ENCODE results near the gene CAMTA1. TPM values are rescaled to one million over a fixed set of nuclear protein-coding genes. Genes with fewer than 3 reads are reported as not detected.

CAMTA1 gene
- total RNA-seq, 1 experiment from 2014 or later: 82.2 TPM

DNA sequence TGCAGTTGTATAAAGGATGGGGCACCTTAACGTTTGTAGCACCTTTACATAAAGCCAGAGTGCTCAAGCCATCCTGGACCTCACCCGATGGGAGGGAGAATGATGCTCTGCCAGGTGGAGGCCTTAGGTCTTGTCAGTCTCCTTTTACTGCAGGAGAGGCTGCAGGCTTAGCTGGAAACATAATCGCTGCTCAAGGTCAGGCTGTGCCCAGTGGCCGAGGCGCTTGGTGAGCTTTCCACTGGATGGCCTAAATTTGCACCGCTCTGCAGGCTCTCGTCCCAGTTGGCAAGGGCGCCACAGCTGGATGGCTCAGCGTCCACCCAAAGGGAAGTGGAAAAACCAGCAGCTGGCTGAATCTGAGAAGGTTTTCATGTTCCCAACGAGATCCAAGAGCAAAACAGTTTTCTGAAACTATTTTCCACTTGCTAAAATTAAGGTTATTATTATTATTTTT lies 438.9 kb downstream of the CAMTA1 start:
- ATAC-seq: no peak
- Histone ChIP-seq H3K36me3 (ENCODE audit: control insufficient read depth, insufficient read depth, low read length) (no peaks in the 10 kb centered on the region), H3K27me3 (ENCODE audit: control insufficient read depth, insufficient read depth, low read length) (no peaks in the 10 kb centered on the region), H3K9me3 (ENCODE audit: control insufficient read depth, insufficient read depth, low read depth, low read length) (no peaks in the 10 kb centered on the region), H3K4me1 (ENCODE audit: control insufficient read depth, insufficient read depth, low read length) (peaks cover 3% of the 10 kb centered on the region; the same call in 1 of the 2 replicates), H3K27ac (ENCODE audit: low read length) (no peak overlapping the region), H3K4me3 (ENCODE audit: low read depth in 2 of 2, low read length in 2 of 2) (no peak overlapping the region)
- no peak for DNase-seq (ENCODE audit: low read depth, low spot score)
- ChIA-PET CTCF (no interaction called here), POLR2A (no interaction called here)
- no TSS peak for BruUV-seq (replicated peaks)
- TF ChIP-seq, protein P1, sequence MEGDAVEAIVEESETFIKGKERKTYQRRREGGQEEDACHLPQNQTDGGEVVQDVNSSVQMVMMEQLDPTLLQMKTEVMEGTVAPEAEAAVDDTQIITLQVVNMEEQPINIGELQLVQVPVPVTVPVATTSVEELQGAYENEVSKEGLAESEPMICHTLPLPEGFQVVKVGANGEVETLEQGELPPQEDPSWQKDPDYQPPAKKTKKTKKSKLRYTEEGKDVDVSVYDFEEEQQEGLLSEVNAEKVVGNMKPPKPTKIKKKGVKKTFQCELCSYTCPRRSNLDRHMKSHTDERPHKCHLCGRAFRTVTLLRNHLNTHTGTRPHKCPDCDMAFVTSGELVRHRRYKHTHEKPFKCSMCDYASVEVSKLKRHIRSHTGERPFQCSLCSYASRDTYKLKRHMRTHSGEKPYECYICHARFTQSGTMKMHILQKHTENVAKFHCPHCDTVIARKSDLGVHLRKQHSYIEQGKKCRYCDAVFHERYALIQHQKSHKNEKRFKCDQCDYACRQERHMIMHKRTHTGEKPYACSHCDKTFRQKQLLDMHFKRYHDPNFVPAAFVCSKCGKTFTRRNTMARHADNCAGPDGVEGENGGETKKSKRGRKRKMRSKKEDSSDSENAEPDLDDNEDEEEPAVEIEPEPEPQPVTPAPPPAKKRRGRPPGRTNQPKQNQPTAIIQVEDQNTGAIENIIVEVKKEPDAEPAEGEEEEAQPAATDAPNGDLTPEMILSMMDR (IDR thresholded peaks at IDR 0.05): no peak
- TF ChIP-seq TCF7L2 (IDR thresholded peaks at IDR 0.05; ENCODE audit: low read depth, low read length) (no peak), POLR2AphosphoS5 (IDR thresholded peaks at IDR 0.05; ENCODE audit: low read depth, low read length) (no peak), SIN3A (IDR thresholded peaks at IDR 0.05; ENCODE audit: borderline replicate concordance, insufficient read depth, low read depth, low read length) (no peak)
- TF ChIP-seq, protein P2, sequence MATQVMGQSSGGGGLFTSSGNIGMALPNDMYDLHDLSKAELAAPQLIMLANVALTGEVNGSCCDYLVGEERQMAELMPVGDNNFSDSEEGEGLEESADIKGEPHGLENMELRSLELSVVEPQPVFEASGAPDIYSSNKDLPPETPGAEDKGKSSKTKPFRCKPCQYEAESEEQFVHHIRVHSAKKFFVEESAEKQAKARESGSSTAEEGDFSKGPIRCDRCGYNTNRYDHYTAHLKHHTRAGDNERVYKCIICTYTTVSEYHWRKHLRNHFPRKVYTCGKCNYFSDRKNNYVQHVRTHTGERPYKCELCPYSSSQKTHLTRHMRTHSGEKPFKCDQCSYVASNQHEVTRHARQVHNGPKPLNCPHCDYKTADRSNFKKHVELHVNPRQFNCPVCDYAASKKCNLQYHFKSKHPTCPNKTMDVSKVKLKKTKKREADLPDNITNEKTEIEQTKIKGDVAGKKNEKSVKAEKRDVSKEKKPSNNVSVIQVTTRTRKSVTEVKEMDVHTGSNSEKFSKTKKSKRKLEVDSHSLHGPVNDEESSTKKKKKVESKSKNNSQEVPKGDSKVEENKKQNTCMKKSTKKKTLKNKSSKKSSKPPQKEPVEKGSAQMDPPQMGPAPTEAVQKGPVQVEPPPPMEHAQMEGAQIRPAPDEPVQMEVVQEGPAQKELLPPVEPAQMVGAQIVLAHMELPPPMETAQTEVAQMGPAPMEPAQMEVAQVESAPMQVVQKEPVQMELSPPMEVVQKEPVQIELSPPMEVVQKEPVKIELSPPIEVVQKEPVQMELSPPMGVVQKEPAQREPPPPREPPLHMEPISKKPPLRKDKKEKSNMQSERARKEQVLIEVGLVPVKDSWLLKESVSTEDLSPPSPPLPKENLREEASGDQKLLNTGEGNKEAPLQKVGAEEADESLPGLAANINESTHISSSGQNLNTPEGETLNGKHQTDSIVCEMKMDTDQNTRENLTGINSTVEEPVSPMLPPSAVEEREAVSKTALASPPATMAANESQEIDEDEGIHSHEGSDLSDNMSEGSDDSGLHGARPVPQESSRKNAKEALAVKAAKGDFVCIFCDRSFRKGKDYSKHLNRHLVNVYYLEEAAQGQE (IDR thresholded peaks at IDR 0.05; ENCODE audit: insufficient read depth in 1 of 2, low read depth in 2 of 2, low read length in 1 of 2): no peak
- in situ Hi-C loops (cut with HindIII; ENCODE audit: low pct_unique_long_range_greater_than_20kb, low sequenced_read_pairs) (no loop called here), intact Hi-C loops (cut with micrococcal nuclease; ENCODE audit: unreplicated experiment) (loop anchor here (10.0 kb wide), 1 partner anchor 311 kb away; no protein-coding TSS in a partner anchor)

DNA sequence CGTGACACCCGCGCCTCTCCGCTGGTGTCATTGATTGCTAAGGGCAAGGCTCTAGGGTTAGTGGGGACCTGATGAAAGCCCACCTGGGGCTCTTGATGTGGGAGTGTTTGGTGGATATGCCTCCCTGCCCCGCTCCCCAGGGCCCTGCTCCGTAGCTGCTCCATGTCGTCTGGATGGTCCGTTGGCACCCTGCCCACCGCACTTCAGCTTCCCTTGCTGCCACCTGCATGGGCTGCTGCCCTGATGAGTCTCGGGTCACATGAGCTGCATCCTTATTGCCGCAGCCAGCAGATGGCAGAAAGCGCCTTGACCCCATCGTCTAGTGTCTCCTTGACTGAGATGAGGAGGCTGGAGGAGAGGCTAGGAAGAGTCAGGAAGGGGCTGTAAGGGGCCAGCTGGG lies 439.4 kb downstream of the CAMTA1 start:
- intact Hi-C loops (cut with micrococcal nuclease; ENCODE audit: unreplicated experiment): loop anchor here (10.0 kb wide), 1 partner anchor 310 kb away; no protein-coding TSS in a partner anchor
- Histone ChIP-seq H3K36me3 (ENCODE audit: control insufficient read depth, insufficient read depth, low read length) (no peaks in the 10 kb centered on the region), H3K27ac (ENCODE audit: low read length) (no peak overlapping the region), H3K4me3 (ENCODE audit: low read depth in 2 of 2, low read length in 2 of 2) (no peak overlapping the region), H3K27me3 (ENCODE audit: control insufficient read depth, insufficient read depth, low read length) (no peaks in the 10 kb centered on the region), H3K9me3 (ENCODE audit: control insufficient read depth, insufficient read depth, low read depth, low read length) (no peaks in the 10 kb centered on the region), H3K4me1 (ENCODE audit: control insufficient read depth, insufficient read depth, low read length) (peaks cover 3% of the 10 kb centered on the region; the same call in 1 of the 2 replicates)
- in situ Hi-C loops (cut with HindIII; ENCODE audit: low pct_unique_long_range_greater_than_20kb, low sequenced_read_pairs): no loop called here
- no TSS peak for BruUV-seq (replicated peaks)
- CTCF ChIA-PET: interaction anchor here (0.6 kb wide), 1 partner anchor 428 kb away, joined by 8 read pairs; no protein-coding TSS in a partner anchor
- TF ChIP-seq, protein P1 (IDR thresholded peaks at IDR 0.05): no peak
- TF ChIP-seq, protein P2 (IDR thresholded peaks at IDR 0.05; ENCODE audit: insufficient read depth in 1 of 2, low read depth in 2 of 2, low read length in 1 of 2): no peak
- TF ChIP-seq SIN3A (IDR thresholded peaks at IDR 0.05; ENCODE audit: borderline replicate concordance, insufficient read depth, low read depth, low read length) (no peak), POLR2AphosphoS5 (IDR thresholded peaks at IDR 0.05; ENCODE audit: low read depth, low read length) (no peak), TCF7L2 (IDR thresholded peaks at IDR 0.05; ENCODE audit: low read depth, low read length) (no peak)
- DNase-seq (ENCODE audit: low read depth, low spot score): no peak
- POLR2A ChIA-PET: no interaction called here
- ATAC-seq: no peak
